IMR-90 (cell line): ENCODE results near the gene RAB8A.

Source experiments
- BHLHE40 ChIP-seq: fragments of 150-350 bp; IDR thresholded peaks from 2 replicates; pipeline ENCODE4 v1.6.1; 2016; ENCODE audit warnings: mild to moderate bottlenecking, low read depth, low read length
- CEBPB ChIP-seq: IDR thresholded peaks from 2 replicates; pipeline ENCODE4 v1.6.1; 2012; ENCODE audit warnings: low read depth, low read length, improper control_type of control experiment
- CHD1 ChIP-seq: IDR thresholded peaks from 2 replicates; pipeline ENCODE4 v1.6.1; 2012; ENCODE audit warnings: low read depth, low read length, improper control_type of control experiment
- FOS ChIP-seq: fragments of 150-350 bp; IDR thresholded peaks from 2 replicates; pipeline ENCODE4 v1.6.1; 2016; ENCODE audit warnings: low read depth, low read length
- MAZ ChIP-seq: IDR thresholded peaks from 2 replicates; pipeline ENCODE4 v1.6.1; 2012; ENCODE audit warnings: low read depth, mild to moderate bottlenecking, low read length, improper control_type of control experiment, moderate library complexity, borderline replicate concordance
- MXI1 ChIP-seq: IDR thresholded peaks from 2 replicates; pipeline ENCODE4 v1.6.1; 2012; ENCODE audit warnings: low read depth, mild to moderate bottlenecking, low read length, moderate library complexity, borderline replicate concordance
- POLR2A ChIP-seq: IDR thresholded peaks from 2 replicates; pipeline ENCODE4 v1.6.1; 2012; ENCODE audit warnings: mild to moderate bottlenecking, low read depth, low read length
- RAD21 ChIP-seq: IDR thresholded peaks from 2 replicates; pipeline ENCODE4 v1.6.1; 2012; ENCODE audit warnings: low read length, improper control_type of control experiment
- RCOR1 ChIP-seq: IDR thresholded peaks from 2 replicates; pipeline ENCODE4 v1.6.1; 2012; ENCODE audit warnings: mild to moderate bottlenecking, low read length, improper control_type of control experiment; ENCODE audit not compliant: insufficient replicate concordance
- RFX5 ChIP-seq: IDR thresholded peaks from 2 replicates; pipeline ENCODE4 v1.8.0; 2012; ENCODE audit warnings: low read depth, mild to moderate bottlenecking, low read length, moderate library complexity
- SMC3 ChIP-seq: fragments of 150-350 bp; IDR thresholded peaks from 2 replicates; pipeline ENCODE4 v1.6.1; 2016; ENCODE audit warnings: low read depth, mild to moderate bottlenecking, antibody characterized with exemption, low read length, moderate library complexity
- TF ChIP-seq, protein P1 (sequence below): conservative IDR thresholded peaks from 2 replicates; pipeline ENCODE4 v1.5.1; 2012; ENCODE audit warnings: mild to moderate bottlenecking, low read depth, low read length, improper control_type of control experiment
- TF ChIP-seq, protein P2 (sequence below): fragments of 150-350 bp; IDR thresholded peaks from 2 replicates; pipeline ENCODE4 v1.6.1; 2017; ENCODE audit warnings: mild to moderate bottlenecking, antibody characterized with exemption, low read length, low read depth
- TF ChIP-seq, protein P3 (sequence below): fragments of 150-350 bp; IDR thresholded peaks from 2 replicates; pipeline ENCODE4 v1.6.1; 2016; ENCODE audit warnings: low read depth, mild to moderate bottlenecking, low read length, moderate library complexity, borderline replicate concordance

DNA sequence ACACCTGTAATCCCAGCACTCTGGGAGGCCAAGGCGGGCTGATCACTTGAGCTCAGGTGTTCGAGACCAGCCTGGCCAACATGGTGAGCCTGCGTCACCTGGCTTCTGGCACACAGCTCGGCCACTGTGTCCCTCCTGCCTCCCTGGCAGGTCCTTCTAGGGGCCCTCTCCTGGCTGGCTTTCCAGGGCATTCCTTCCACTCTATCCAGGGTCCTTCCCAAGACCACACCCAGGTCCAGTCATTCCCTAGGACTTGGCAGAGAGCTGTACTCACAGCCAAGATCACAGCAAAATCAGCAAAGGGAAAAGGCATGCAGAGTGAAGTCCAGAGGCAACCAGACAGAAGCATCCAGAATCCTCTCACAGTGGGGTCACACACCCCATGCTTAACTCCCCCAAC is 22.1 kb downstream of the RAB8A start:
- TF ChIP-seq, protein P1, sequence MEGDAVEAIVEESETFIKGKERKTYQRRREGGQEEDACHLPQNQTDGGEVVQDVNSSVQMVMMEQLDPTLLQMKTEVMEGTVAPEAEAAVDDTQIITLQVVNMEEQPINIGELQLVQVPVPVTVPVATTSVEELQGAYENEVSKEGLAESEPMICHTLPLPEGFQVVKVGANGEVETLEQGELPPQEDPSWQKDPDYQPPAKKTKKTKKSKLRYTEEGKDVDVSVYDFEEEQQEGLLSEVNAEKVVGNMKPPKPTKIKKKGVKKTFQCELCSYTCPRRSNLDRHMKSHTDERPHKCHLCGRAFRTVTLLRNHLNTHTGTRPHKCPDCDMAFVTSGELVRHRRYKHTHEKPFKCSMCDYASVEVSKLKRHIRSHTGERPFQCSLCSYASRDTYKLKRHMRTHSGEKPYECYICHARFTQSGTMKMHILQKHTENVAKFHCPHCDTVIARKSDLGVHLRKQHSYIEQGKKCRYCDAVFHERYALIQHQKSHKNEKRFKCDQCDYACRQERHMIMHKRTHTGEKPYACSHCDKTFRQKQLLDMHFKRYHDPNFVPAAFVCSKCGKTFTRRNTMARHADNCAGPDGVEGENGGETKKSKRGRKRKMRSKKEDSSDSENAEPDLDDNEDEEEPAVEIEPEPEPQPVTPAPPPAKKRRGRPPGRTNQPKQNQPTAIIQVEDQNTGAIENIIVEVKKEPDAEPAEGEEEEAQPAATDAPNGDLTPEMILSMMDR = no peak
- TF ChIP-seq, protein P2, sequence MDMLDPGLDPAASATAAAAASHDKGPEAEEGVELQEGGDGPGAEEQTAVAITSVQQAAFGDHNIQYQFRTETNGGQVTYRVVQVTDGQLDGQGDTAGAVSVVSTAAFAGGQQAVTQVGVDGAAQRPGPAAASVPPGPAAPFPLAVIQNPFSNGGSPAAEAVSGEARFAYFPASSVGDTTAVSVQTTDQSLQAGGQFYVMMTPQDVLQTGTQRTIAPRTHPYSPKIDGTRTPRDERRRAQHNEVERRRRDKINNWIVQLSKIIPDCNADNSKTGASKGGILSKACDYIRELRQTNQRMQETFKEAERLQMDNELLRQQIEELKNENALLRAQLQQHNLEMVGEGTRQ = no peak
- TF ChIP-seq CEBPB (no peak), POLR2A (no peak), RFX5 (no peak), MAZ (no peak), BHLHE40 (no peak), RCOR1 (no peak), RAD21 (no peak), SMC3 (no peak), MXI1 (no peak), CHD1 (no peak), FOS (no peak)
- TF ChIP-seq, protein P3, sequence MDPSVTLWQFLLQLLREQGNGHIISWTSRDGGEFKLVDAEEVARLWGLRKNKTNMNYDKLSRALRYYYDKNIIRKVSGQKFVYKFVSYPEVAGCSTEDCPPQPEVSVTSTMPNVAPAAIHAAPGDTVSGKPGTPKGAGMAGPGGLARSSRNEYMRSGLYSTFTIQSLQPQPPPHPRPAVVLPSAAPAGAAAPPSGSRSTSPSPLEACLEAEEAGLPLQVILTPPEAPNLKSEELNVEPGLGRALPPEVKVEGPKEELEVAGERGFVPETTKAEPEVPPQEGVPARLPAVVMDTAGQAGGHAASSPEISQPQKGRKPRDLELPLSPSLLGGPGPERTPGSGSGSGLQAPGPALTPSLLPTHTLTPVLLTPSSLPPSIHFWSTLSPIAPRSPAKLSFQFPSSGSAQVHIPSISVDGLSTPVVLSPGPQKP = no peak
